ENCODE results near the gene BRINP1.

Gene BRINP1

DNA sequence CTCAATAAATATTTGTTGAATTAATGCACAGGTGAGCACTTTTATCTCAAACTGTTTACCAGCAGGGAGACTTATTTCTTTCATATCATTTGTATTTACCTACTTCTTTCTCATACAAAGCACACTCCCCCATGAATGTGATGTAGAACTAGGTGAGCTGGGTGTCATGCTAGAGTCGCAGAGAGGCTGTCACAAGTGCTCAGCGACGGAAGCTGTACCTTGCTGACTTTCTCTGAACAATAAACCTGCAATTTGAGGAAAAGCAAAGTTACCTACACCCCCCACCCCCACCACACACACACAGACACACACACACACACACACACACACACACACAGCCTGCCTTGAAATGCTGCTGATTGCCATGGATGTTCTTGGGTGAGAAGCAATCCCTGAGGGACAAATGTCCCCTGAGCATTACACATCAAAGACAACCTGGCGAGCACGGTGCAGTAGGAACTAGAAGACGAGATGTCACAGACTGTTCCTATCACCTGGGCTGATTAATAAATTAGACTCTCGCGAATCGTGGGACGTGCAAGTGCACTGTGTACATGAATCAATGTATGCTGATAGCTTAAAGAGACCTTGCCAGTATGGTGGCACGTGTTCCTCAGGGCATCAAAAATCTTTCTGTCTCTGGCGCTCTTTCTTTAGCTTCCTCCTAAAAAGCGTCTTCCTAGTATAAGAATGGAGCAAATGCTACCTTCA lies 66.1 kb downstream of the BRINP1 start:
- Histone ChIP-seq H3K27ac (ENCODE audit: extremely low read depth, low read depth, low read length) (no peak overlapping the region), H3K4me1 (ENCODE audit: control insufficient read depth, insufficient read depth, low read length) (no peaks in the 10 kb centered on the region), H3K4me3 (ENCODE audit: low read depth, low read length) (no peak overlapping the region), H3K9me3 (ENCODE audit: control insufficient read depth, insufficient read depth, low read depth, low read length) (no peaks in the 10 kb centered on the region), H3K36me3 (ENCODE audit: control insufficient read depth in 2 of 2, insufficient read depth in 1 of 2, low read length in 2 of 2) (no peaks in the 10 kb centered on the region)
- TF ChIP-seq ZNF792 (tag by site-specific recombination; IDR thresholded peaks at IDR 0.05) (no peak), ZSCAN30 (tag by site-specific recombination; IDR thresholded peaks at IDR 0.05) (no peak), ELK4 (IDR thresholded peaks at IDR 0.05; ENCODE audit: borderline replicate concordance, low read depth, low read length) (no peak)
- TF ChIP-seq, protein P1, sequence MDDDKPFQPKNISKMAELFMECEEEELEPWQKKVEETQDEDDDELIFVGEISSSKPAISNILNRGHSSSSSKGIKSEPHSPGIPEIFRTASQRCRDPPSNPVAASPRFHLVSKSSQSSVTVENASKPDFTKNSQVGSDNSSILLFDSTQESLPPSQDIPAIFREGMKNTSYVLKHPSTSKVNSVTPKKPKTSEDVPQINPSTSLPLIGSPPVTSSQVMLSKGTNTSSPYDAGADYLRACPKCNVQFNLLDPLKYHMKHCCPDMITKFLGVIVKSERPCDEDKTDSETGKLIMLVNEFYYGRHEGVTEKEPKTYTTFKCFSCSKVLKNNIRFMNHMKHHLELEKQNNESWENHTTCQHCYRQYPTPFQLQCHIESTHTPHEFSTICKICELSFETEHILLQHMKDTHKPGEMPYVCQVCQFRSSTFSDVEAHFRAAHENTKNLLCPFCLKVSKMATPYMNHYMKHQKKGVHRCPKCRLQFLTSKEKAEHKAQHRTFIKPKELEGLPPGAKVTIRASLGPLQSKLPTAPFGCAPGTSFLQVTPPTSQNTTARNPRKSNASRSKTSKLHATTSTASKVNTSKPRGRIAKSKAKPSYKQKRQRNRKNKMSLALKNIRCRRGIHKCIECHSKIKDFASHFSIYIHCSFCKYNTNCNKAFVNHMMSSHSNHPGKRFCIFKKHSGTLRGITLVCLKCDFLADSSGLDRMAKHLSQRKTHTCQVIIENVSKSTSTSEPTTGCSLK (tag by site-specific recombination; IDR thresholded peaks at IDR 0.05) = no peak
- CTCF ChIA-PET = no interaction called here
- POLR2A ChIA-PET = no interaction called here

DNA sequence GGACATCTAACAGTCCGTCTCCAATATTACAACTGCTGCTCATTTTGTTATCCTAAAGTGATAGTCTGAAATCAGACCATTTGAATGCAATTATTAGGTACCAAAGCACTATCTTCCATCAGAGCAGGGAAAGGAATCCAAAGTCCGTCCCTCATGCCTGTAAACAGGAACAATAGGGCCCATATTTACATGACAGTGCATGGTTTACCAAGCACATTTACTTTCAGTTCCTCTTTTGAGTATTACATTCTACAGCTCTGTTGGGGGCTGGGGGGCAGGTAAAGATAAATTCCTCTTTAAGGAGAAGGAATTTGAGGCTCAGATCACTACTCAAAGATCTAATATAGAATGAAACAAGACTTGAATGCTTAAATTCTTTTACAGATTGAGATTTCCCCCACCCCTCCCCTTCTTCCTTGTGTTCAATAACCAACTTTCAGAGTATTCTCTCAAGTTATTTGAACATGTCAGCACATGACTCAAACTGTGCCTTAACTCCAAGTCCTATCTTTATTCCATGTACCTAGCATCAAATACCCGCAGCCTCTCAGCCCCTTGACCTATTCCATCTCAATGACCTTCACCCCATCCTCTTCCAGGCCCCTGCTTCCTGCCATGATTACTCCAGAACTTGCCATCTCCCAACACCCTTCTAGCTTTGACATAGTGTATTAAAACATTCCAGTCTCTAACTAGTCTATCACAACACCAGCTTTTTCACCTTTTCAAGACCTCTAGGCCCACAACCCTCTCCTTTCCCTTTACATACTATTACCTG lies 71.0 kb downstream of the BRINP1 start:
- no peak overlapping the region for H3K27ac ChIP-seq (ENCODE audit: extremely low read depth, low read depth, low read length)
- CTCF ChIA-PET = interaction anchor here (0.8 kb wide), 1 partner anchor 9 kb away, joined by 5 read pairs; no protein-coding TSS in a partner anchor
- H3K4me1 ChIP-seq (ENCODE audit: control insufficient read depth, insufficient read depth, low read length) = no peaks in the 10 kb centered on the region
- H3K9me3 ChIP-seq (ENCODE audit: control insufficient read depth, insufficient read depth, low read depth, low read length) = no peaks in the 10 kb centered on the region
- POLR2A ChIA-PET = no interaction called here
- H3K36me3 ChIP-seq (ENCODE audit: control insufficient read depth in 2 of 2, insufficient read depth in 1 of 2, low read length in 2 of 2) = no peaks in the 10 kb centered on the region
- TF ChIP-seq ZNF585B (tag by site-specific recombination; IDR thresholded peaks at IDR 0.05) (no peak), ZNF324 (tag by site-specific recombination; IDR thresholded peaks at IDR 0.05) (no peak), HOXA7 (CRISPR knock-in tag; IDR thresholded peaks at IDR 0.05; ENCODE audit: borderline replicate concordance) (no peak), ZNF768 (tag by site-specific recombination; IDR thresholded peaks at IDR 0.05) (no peak), ZNF610 (tag by site-specific recombination; IDR thresholded peaks at IDR 0.05; ENCODE audit: borderline replicate concordance) (no peak), ZNF366 (tag by site-specific recombination; conservative IDR thresholded peaks at IDR 0.05) (no peak), ZNF48 (tag by site-specific recombination; IDR thresholded peaks at IDR 0.05) (no peak), ZBTB11 (tag by site-specific recombination; conservative IDR thresholded peaks at IDR 0.05; ENCODE audit: low read depth) (no peak), ZNF114 (tag by site-specific recombination; IDR thresholded peaks at IDR 0.05) (no peak)
- no peak overlapping the region for H3K4me3 ChIP-seq (ENCODE audit: low read depth, low read length)

GRCh38 chr9:119291554-119291953 lies 77.7 kb downstream of the BRINP1 start:
- Histone ChIP-seq H3K4me3 (ENCODE audit: low read depth, low read length) (no peak overlapping the region), H3K27ac (ENCODE audit: extremely low read depth, low read depth, low read length) (no peak overlapping the region), H3K9me3 (ENCODE audit: control insufficient read depth, insufficient read depth, low read depth, low read length) (no peaks in the 10 kb centered on the region), H3K4me1 (ENCODE audit: control insufficient read depth, insufficient read depth, low read length) (no peaks in the 10 kb centered on the region), H3K36me3 (ENCODE audit: control insufficient read depth in 2 of 2, insufficient read depth in 1 of 2, low read length in 2 of 2) (no peaks in the 10 kb centered on the region)
- ChIA-PET CTCF (interaction anchor here (0.7 kb wide), 1 partner anchor 447 kb away, joined by 3 read pairs; no protein-coding TSS in a partner anchor), POLR2A (no interaction called here)
- no peak for TF ChIP-seq GLI4 (tag by site-specific recombination; IDR thresholded peaks at IDR 0.05)
- no peak for TF ChIP-seq ZNF140 (tag by site-specific recombination; IDR thresholded peaks at IDR 0.05)
- no peak for TF ChIP-seq ZNF169 (tag by site-specific recombination; IDR thresholded peaks at IDR 0.05)
